ENCODE measurements around the gene CACNB2.

The CACNB2 gene

DNA sequence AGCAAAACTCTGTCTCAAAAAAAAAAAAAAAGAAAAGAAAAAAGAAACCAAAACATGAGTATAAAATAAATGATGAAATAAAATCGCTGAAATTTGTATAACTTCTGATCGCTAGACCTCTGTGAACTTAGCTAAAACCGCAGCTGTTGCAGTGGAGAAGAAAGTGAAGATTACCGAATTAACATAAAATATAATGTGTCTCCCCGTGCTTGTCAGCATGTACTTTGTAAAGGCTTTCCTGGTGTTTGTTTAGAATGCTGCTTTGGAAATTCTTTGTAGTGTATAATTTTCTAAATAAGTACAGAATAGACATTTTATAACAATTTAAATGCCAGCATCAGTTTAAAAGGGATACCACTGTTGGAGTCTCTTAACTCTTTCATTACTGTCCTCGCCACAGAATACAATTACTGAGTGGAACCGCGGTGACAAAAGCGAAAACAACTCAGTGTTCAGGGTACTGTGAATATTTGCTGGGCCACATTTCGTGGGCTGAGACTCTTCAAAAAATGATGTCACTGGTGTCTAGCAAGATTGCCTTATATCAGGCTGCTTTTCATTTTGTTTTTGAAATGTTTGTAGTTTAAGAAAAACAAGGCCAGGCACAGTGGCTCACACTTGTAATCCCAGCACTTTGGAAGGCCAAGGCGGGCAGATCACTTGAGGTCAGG, 343.4 kb downstream of the CACNB2 start:
- no peak for FAIRE-seq
- TF ChIP-seq TAF1 (IDR thresholded peaks at IDR 0.05; ENCODE audit: borderline replicate concordance, low read depth, low read length) (no peak), POLR2A (IDR thresholded peaks at IDR 0.05; ENCODE audit: low read depth, low read length) (no peak), POLR2AphosphoS5 (IDR thresholded peaks at IDR 0.05; ENCODE audit: low read depth, low read length) (no peak)
- no peak for DNase-seq (ENCODE audit: insufficient read length)

DNA sequence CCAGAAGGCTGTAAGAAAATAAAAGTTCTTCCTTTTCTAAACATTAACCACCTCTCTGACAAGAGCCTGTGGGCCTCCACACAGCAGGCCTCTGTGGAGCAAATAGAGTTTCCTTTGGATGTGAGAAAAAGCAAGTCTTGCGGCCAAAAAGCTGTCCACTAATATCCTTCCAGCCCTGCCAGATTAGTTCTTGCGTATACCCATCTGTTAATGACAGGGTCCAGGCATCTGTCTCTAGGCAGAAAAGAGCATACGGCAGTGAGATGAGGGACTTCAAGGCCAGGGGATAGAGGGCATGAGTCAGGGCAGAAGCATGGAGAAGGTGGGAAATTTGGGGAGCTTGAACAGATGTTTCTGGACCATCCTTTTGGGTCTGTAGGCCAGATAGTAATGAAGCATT, 346.2 kb downstream of the CACNB2 start:
- FAIRE-seq = no peak
- DNase-seq (ENCODE audit: insufficient read length) = no peak
- TF ChIP-seq POLR2A (IDR thresholded peaks at IDR 0.05; ENCODE audit: low read depth, low read length) (no peak), TAF1 (IDR thresholded peaks at IDR 0.05; ENCODE audit: borderline replicate concordance, low read depth, low read length) (no peak), POLR2AphosphoS5 (IDR thresholded peaks at IDR 0.05; ENCODE audit: low read depth, low read length) (no peak)

DNA sequence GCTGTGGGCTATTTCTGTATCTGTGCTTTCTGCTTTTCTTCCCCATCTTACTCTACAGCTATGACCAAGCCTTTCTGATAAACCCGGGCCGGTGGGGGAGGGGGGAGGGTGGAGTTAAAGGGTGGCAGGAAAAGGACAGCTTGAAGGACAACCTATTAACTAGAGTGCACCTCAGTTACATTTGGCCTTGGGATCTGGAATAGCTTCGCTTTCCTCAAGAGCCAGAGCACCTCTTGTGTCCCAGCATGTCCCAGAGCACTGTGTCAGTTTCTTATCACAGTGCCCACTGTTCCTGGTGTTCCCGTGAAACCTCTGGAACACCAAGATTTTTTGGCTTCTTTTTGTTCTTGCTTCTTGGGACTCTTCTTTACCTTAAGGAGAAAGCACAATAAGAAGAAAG, 350.5 kb downstream of the CACNB2 start:
- no peak for FAIRE-seq
- no peak for DNase-seq (ENCODE audit: insufficient read length)
- no peak for TF ChIP-seq TAF1 (IDR thresholded peaks at IDR 0.05; ENCODE audit: borderline replicate concordance, low read depth, low read length)
- TF ChIP-seq POLR2AphosphoS5 (IDR thresholded peaks at IDR 0.05; ENCODE audit: low read depth, low read length) = no peak
- no peak for TF ChIP-seq POLR2A (IDR thresholded peaks at IDR 0.05; ENCODE audit: low read depth, low read length)

DNA sequence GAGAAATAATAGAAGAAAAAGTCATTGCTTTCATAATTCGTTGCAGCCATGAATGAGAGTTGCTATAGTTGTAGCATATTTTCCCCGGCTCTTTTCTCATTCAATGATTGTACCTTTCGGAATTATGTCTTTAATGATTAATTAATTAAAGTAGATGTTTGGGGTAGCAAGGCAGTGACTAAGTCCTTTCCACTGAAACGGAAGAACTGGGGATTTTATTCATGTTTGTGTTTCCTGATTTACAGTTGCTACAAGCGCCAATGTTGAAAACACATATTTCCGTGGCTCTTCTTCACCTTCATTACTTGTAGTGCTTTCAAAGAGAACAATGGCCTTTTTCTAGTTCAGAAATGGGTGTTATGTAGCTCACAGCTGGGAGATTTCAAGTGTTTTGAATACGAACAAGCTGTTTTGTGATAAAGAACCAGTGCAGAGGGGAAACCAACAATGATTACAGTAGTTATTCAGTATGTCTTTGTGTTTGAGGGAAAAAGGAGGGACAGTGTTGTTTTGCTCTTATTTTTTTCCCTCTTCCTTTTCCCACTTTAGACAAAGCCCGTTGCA, 357.7 kb downstream of the CACNB2 start:
- FAIRE-seq (no peak), DNase-seq (ENCODE audit: insufficient read length) (no peak)
- TF ChIP-seq POLR2A (IDR thresholded peaks at IDR 0.05; ENCODE audit: low read depth, low read length) (no peak), TAF1 (IDR thresholded peaks at IDR 0.05; ENCODE audit: borderline replicate concordance, low read depth, low read length) (no peak), POLR2AphosphoS5 (IDR thresholded peaks at IDR 0.05; ENCODE audit: low read depth, low read length) (no peak)

DNA sequence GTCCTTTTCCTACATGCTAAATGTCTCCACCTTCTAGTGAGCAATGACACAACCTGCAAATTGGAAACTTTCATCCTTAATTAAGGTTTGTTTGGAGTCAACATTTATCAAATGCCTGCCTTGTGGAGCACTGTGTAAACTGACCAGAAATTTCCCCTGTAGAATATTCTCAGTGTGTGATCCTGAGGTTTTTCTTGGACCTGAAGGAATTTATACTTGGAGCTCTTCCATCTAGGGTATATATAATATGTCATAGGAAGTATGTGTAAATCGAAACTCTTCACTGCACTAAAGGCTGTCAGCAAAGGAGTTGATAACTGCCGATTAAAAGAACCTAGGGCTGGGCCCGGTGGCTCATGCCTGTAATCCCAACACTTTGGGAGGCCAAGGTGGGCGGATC, 358.8 kb downstream of the CACNB2 start:
- FAIRE-seq = no peak
- TF ChIP-seq POLR2A (IDR thresholded peaks at IDR 0.05; ENCODE audit: low read depth, low read length) (no peak), POLR2AphosphoS5 (IDR thresholded peaks at IDR 0.05; ENCODE audit: low read depth, low read length) (no peak), TAF1 (IDR thresholded peaks at IDR 0.05; ENCODE audit: borderline replicate concordance, low read depth, low read length) (no peak)
- no peak for DNase-seq (ENCODE audit: insufficient read length)

DNA sequence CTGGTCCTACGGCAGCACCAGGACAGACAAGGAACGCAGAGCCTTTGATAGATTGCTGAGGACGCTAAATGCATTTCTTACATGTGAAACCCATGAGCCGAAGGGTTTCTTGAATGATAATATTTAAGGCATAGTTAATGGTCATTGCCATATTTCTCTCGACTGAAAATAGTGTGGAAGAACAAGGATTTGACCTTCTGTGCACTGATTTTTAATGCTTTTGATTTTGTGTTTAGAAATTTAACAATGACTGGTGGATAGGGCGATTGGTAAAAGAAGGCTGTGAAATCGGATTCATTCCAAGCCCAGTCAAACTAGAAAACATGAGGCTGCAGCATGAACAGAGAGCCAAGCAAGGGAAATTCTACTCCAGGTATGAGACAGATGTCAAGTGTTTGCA, 360.4 kb downstream of the CACNB2 start:
- DNase-seq (ENCODE audit: insufficient read length) (no peak), FAIRE-seq (no peak)
- no peak for TF ChIP-seq POLR2A (IDR thresholded peaks at IDR 0.05; ENCODE audit: low read depth, low read length)
- no peak for TF ChIP-seq TAF1 (IDR thresholded peaks at IDR 0.05; ENCODE audit: borderline replicate concordance, low read depth, low read length)
- no peak for TF ChIP-seq POLR2AphosphoS5 (IDR thresholded peaks at IDR 0.05; ENCODE audit: low read depth, low read length)

DNA sequence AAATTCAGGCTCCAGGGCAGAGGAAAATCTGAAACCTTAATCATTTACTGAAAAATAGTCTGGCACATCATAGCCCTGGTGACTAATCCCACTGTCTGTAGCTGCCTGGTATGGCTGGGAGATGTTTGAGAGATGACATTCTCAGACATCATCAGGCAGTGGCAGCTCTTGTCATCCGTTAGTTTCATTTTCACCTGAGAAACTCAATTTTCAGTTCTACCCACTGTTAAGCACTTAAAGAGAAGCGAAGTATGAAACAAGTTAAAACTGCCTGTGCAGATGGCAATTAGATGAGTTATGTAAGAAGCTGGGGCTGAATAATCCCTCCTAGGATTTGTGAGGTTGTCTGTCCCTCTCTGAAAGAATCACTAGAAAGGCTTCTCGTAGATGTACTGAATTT, 361.0 kb downstream of the CACNB2 start:
- TF ChIP-seq POLR2A (IDR thresholded peaks at IDR 0.05; ENCODE audit: low read depth, low read length) (no peak), POLR2AphosphoS5 (IDR thresholded peaks at IDR 0.05; ENCODE audit: low read depth, low read length) (no peak), TAF1 (IDR thresholded peaks at IDR 0.05; ENCODE audit: borderline replicate concordance, low read depth, low read length) (no peak)
- FAIRE-seq (no peak), DNase-seq (ENCODE audit: insufficient read length) (peak; percentile 14)

DNA sequence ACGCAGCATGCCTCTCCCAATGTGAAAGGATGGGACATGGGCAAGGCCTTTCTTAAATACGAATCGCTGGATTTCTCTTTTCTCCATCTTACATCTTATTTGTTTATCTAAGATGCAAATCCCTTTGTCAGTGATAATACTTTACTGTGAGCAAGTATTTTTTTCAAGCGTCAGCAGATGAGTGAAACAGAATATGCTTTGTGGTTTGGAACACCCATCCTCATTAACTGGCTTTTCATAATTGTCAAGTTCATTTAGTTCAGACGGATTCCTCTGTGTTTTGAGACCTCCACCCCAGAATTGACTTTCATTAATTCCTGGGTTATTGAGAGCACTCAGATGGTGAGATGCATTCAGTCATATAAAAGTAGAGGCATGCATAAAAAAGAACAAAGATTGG, 361.4 kb downstream of the CACNB2 start:
- FAIRE-seq (no peak), DNase-seq (ENCODE audit: insufficient read length) (no peak)
- no peak for TF ChIP-seq POLR2A (IDR thresholded peaks at IDR 0.05; ENCODE audit: low read depth, low read length)
- TF ChIP-seq TAF1 (IDR thresholded peaks at IDR 0.05; ENCODE audit: borderline replicate concordance, low read depth, low read length) = no peak
- TF ChIP-seq POLR2AphosphoS5 (IDR thresholded peaks at IDR 0.05; ENCODE audit: low read depth, low read length) = no peak

DNA sequence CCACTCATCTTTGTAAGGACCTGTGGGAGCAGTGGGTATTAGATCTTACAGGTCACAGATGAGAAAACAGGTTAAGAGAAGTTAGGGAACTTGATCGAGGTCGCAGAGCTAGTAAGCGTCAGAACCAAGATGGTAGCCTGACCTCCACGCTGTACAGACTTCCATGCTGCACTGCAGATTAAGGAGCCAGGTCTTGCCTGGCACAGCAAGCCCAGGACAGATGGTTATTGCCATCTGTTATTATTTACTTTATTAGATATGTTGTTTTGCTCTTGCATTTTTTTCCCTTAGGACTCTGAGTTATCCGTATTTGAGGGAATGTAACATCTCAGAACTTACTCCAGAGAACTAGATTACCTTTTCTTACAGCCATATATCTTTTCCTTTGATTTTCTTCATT, 363.9 kb downstream of the CACNB2 start:
- no peak for TF ChIP-seq TAF1 (IDR thresholded peaks at IDR 0.05; ENCODE audit: borderline replicate concordance, low read depth, low read length)
- TF ChIP-seq POLR2AphosphoS5 (IDR thresholded peaks at IDR 0.05; ENCODE audit: low read depth, low read length) = no peak
- TF ChIP-seq POLR2A (IDR thresholded peaks at IDR 0.05; ENCODE audit: low read depth, low read length) = no peak
- no peak for FAIRE-seq
- no peak for DNase-seq (ENCODE audit: insufficient read length)

DNA sequence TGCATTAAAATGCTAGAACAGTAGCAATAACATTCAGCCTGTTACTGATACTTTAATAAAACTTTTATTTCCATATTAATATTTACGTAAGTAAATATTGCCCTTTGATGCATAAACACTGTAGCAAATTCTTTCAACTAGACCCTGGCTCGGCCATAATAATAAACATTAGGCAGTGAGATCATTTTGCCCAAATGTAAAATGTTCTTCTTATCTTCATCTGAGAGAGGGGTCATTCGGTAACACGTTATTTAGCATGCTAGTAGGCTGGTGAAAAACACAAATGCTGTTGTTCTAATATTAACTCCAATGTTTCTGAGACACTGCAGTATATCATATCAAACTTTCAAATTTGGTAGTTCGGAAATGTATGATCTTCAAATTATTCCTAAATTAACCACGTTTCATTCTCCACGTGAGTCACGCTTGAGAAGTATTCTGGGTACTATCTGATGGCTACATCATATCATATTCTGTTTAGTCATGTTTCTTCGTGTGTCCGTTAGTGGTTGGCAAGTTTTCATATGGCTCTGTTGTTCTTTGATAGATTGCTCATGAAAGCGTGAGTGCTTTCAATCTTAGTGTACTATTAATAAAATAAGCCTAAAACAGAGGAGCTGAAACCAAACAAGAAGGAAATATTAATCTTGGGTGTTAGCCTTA, 365.4 kb downstream of the CACNB2 start:
- TF ChIP-seq TAF1 (IDR thresholded peaks at IDR 0.05; ENCODE audit: borderline replicate concordance, low read depth, low read length) (no peak), POLR2A (IDR thresholded peaks at IDR 0.05; ENCODE audit: low read depth, low read length) (no peak), POLR2AphosphoS5 (IDR thresholded peaks at IDR 0.05; ENCODE audit: low read depth, low read length) (no peak)
- DNase-seq (ENCODE audit: insufficient read length) = no peak
- no peak for FAIRE-seq

DNA sequence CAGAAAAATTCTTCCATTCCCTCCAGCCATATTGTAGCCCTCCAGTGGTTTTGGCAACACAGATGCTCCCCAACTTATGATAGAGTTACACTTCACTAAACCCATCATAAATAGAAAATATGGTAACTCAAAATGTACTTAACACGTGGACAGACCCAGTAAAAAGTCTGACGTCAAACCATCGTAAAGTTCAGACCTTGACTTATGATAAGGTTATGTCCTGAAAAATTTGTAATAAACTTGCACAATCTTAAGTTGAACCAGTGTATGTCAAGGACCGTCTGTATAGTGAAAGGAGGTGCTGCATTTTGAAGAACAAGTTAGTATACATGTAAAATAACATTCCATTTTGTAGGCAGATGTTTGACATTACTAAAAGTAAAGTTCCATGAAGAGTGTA, 368.4 kb downstream of the CACNB2 start:
- TF ChIP-seq POLR2AphosphoS5 (IDR thresholded peaks at IDR 0.05; ENCODE audit: low read depth, low read length) = no peak
- no peak for TF ChIP-seq TAF1 (IDR thresholded peaks at IDR 0.05; ENCODE audit: borderline replicate concordance, low read depth, low read length)
- no peak for TF ChIP-seq POLR2A (IDR thresholded peaks at IDR 0.05; ENCODE audit: low read depth, low read length)
- no peak for FAIRE-seq

DNA sequence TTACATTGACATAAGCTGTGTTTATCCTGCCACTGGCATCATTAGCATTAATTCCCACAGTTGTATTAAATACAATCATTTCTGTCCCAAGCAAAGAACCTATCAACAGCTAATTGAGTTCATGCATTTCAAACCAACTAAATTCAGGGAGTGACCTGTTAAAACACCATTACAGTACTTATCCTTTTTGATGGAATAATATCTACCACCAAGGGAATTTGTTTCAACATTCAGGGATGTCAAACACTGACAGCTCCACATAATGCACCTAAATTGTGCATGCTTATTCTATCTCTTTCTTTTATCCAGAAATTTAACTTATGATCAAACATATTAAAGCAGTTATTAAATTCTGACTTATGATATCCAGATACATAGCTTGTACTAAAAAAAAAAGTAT, 374.3 kb downstream of the CACNB2 start:
- FAIRE-seq (no peak), DNase-seq (ENCODE audit: insufficient read length) (no peak)
- TF ChIP-seq POLR2A (IDR thresholded peaks at IDR 0.05; ENCODE audit: low read depth, low read length) = no peak
- TF ChIP-seq TAF1 (IDR thresholded peaks at IDR 0.05; ENCODE audit: borderline replicate concordance, low read depth, low read length) = no peak
- TF ChIP-seq POLR2AphosphoS5 (IDR thresholded peaks at IDR 0.05; ENCODE audit: low read depth, low read length) = no peak

More for the DNA sequence above, 368.4 kb downstream of the CACNB2 start:
- DNase-seq (ENCODE audit: insufficient read length) = no peak
